Neural cell (in vitro differentiated cells): ENCODE results near the gene SNX32.
A peak's percentile ranks its signal among the peaks of the same experiment; 100 is the strongest.

Experiments
- CTCF ChIP-seq: fragments of 450-650 bp; IDR thresholded peaks from 2 replicates; pipeline ENCODE4 v1.5.1; 2014; ENCODE audit warnings: antibody characterized with exemption, mild to moderate bottlenecking, moderate library complexity; ENCODE audit not compliant: poor library complexity, severe bottlenecking
- EZH2 ChIP-seq: fragments of 200-600, 300-800 bp; shearing (Covaris generic), sonication (generic); IDR thresholded peaks from 2 replicates; pipeline ENCODE4 v1.6.1; 2014; ENCODE audit warnings: antibody characterized with exemption, low read length, borderline replicate concordance, mild to moderate bottlenecking; ENCODE audit not compliant: insufficient read depth, poor library complexity, severe bottlenecking
- MXI1 ChIP-seq: fragments of 450-650 bp; conservative IDR thresholded peaks from 2 replicates; pipeline ENCODE4 v1.6.1; 2014; ENCODE audit warnings: antibody characterized with exemption, mild to moderate bottlenecking; ENCODE audit not compliant: poor library complexity, severe bottlenecking
- POLR2AphosphoS5 ChIP-seq: IDR thresholded peaks from 2 replicates; pipeline ENCODE4 v1.6.1; 2012
- RAD21 ChIP-seq: fragments of 450-650 bp; conservative IDR thresholded peaks from 2 replicates; pipeline ENCODE4 v1.6.1; 2014; ENCODE audit warnings: antibody characterized with exemption, mild to moderate bottlenecking, moderate library complexity
- REST ChIP-seq: IDR thresholded peaks from 2 replicates; pipeline ENCODE4 v1.6.1; 2012; ENCODE audit warnings: borderline replicate concordance
- SMC3 ChIP-seq: fragments of 450-650 bp; conservative IDR thresholded peaks from 2 replicates; pipeline ENCODE4 v1.6.1; 2014; ENCODE audit warnings: antibody characterized with exemption, mild to moderate bottlenecking, moderate library complexity; ENCODE audit not compliant: poor library complexity
- TAF1 ChIP-seq: IDR thresholded peaks from 2 replicates; pipeline ENCODE4 v1.6.1; 2012; ENCODE audit warnings: low read depth

- TF ChIP-seq CTCF (no peak), REST (no peak), MXI1 (peak; percentile 64), RAD21 (no peak), TAF1 (no peak), EZH2 (no peak), POLR2AphosphoS5 (no peak), SMC3 (no peak)
Observed at GRCh38 chr11:65856689-65857499, 23.1 kb downstream of the SNX32 start.
